RWPE2 (cell line): ENCODE results near the gene PTPRM.

Experiments used
- ATAC-seq: fragments of 200-7000 bp; cut with Tn5 transposase; 3 replicates; pipeline ENCODE4 v1.9.1; 2021; ENCODE audit warnings: low read depth
- DNase-seq: peaks from one replicate; pipeline ENCODE4 v3.0.0-alpha.2; 2020; ENCODE audit warnings: low spot score
- H3K27ac ChIP-seq: fragments of 450-650 bp; 2 replicates; pipeline ENCODE4 v1.5.1; 2017; ENCODE audit warnings: mild to moderate bottlenecking; ENCODE audit not compliant: poor library complexity, severe bottlenecking
- H3K27me3 ChIP-seq: fragments of 250-450 bp; sonication (Bioruptor Pico); 2 replicates; pipeline ENCODE4 v1.5.1; 2021; ENCODE audit warnings: mild to moderate bottlenecking, moderate library complexity; ENCODE audit not compliant: insufficient read depth, poor library complexity, severe bottlenecking
- H3K36me3 ChIP-seq: fragments of 250-450 bp; sonication (Bioruptor Pico); 2 replicates; pipeline ENCODE4 v1.5.1; 2020; ENCODE audit warnings: low read depth, mild to moderate bottlenecking, moderate library complexity
- H3K4me1 ChIP-seq: fragments of 250-450 bp; sonication (Bioruptor Pico); 2 replicates; pipeline ENCODE4 v1.5.1; 2021; ENCODE audit warnings: mild to moderate bottlenecking, moderate library complexity; ENCODE audit not compliant: insufficient read depth, poor library complexity, severe bottlenecking
- H3K4me3 ChIP-seq: fragments of 250-450 bp; sonication (Bioruptor Pico); 2 replicates; pipeline ENCODE4 v1.5.1; 2021; ENCODE audit warnings: mild to moderate bottlenecking, moderate library complexity; ENCODE audit not compliant: severe bottlenecking
- H3K9me3 ChIP-seq: fragments of 250-450 bp; sonication (Bioruptor Pico); 2 replicates; pipeline ENCODE4 v1.5.1; 2021; ENCODE audit warnings: mild to moderate bottlenecking, moderate library complexity; ENCODE audit not compliant: severe bottlenecking
- TF ChIP-seq, protein P1 (sequence below): fragments of 450-650 bp; IDR thresholded peaks from one replicate; pipeline ENCODE4 v1.5.1; 2017; ENCODE audit warnings: mild to moderate bottlenecking, moderate library complexity; ENCODE audit not compliant: poor library complexity, severe bottlenecking

The PTPRM gene

DNA sequence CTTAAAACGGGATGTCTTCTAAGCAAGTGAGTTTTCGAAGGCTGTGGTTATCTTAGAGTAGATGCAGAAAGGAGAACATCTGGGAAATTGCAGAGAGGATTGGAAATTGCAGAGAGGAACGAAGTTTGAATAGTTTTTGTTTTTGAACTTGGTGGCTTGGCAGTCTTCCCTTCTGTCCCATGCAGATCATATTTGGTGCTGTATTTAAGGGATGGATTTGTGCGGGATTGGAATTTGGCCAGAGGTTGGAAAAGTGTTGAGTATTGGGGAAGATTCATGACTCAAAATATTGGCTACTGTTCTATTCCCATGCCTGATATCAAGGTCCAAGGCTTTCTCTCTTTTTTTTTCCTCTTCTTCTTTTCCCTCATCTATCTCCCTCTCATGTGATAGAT is 18.2 kb downstream of the PTPRM start:
- H3K27ac ChIP-seq: no peak overlapping the region
- TF ChIP-seq, protein P1, sequence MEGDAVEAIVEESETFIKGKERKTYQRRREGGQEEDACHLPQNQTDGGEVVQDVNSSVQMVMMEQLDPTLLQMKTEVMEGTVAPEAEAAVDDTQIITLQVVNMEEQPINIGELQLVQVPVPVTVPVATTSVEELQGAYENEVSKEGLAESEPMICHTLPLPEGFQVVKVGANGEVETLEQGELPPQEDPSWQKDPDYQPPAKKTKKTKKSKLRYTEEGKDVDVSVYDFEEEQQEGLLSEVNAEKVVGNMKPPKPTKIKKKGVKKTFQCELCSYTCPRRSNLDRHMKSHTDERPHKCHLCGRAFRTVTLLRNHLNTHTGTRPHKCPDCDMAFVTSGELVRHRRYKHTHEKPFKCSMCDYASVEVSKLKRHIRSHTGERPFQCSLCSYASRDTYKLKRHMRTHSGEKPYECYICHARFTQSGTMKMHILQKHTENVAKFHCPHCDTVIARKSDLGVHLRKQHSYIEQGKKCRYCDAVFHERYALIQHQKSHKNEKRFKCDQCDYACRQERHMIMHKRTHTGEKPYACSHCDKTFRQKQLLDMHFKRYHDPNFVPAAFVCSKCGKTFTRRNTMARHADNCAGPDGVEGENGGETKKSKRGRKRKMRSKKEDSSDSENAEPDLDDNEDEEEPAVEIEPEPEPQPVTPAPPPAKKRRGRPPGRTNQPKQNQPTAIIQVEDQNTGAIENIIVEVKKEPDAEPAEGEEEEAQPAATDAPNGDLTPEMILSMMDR: no peak
- no peaks in the 10 kb centered on the region for H3K4me1 ChIP-seq
- no peak overlapping the region for H3K4me3 ChIP-seq
- no peaks in the 10 kb centered on the region for H3K9me3 ChIP-seq
- H3K36me3 ChIP-seq: no peaks in the 10 kb centered on the region
- DNase-seq (no peak), ATAC-seq (no peak)
- no peaks in the 10 kb centered on the region for H3K27me3 ChIP-seq

DNA sequence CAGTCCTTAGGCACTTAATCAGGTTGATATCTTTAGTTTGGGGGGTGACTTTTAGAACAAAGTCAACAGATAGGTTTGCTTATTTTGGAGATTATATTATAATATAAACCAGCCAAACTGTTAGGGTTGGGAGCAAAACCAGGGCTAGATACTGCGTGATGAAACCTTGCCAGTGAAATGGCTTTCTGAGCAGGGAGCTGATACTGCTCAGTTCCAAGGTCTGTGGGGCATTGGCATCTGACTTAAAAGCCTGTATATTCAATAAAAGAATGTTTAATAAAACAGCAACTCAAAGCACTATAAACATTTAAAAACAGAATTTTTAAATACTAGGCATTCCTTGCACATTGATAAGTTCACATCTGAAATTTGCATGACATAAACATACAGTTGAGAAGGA is 19.3 kb downstream of the PTPRM start:
- no peaks in the 10 kb centered on the region for H3K9me3 ChIP-seq
- H3K27ac ChIP-seq: no peak overlapping the region
- TF ChIP-seq, protein P1: no peak
- H3K27me3 ChIP-seq: no peaks in the 10 kb centered on the region
- H3K36me3 ChIP-seq: no peaks in the 10 kb centered on the region
- no peak overlapping the region for H3K4me3 ChIP-seq
- no peaks in the 10 kb centered on the region for H3K4me1 ChIP-seq
- ATAC-seq: no peak
- DNase-seq: no peak

DNA sequence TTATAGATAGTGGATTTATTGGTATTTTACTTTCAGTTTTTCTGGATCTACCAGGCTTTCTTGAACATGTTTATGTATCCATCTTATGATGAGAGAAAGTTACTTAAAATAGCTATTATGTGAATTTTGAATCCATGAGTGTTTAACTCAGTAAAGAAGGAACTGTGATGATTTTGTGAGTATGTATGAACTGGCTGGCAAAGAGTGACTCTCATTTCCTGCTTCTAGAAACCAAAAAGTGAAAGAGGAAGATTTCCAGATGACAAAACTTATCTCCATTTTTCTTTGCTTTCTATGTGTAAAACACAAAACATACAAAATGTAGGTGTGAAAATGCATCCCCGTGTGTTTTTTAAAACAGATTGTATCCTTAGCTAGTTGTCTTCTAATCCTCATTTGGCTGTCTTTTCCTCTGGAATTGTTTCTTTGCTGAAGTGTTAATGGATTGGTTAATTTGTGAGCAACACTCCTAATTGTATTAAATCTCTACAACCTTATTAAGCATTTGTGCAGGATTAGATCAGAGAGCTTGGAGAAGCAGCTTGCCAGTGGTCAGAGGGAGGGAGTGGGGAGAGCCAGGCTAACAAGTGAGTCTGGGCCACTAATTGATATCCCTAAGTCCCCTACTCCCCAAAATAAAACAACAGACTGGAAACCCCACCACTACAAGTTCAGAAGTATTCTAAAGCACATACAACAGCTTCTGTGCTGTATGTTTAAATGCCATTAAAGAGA is 23.9 kb downstream of the PTPRM start:
- ATAC-seq (no peak), DNase-seq (no peak)
- TF ChIP-seq, protein P1: no peak
- Histone ChIP-seq H3K36me3 (no peaks in the 10 kb centered on the region), H3K4me3 (no peak overlapping the region), H3K9me3 (no peaks in the 10 kb centered on the region), H3K4me1 (no peaks in the 10 kb centered on the region), H3K27me3 (no peaks in the 10 kb centered on the region), H3K27ac (no peak overlapping the region)

DNA sequence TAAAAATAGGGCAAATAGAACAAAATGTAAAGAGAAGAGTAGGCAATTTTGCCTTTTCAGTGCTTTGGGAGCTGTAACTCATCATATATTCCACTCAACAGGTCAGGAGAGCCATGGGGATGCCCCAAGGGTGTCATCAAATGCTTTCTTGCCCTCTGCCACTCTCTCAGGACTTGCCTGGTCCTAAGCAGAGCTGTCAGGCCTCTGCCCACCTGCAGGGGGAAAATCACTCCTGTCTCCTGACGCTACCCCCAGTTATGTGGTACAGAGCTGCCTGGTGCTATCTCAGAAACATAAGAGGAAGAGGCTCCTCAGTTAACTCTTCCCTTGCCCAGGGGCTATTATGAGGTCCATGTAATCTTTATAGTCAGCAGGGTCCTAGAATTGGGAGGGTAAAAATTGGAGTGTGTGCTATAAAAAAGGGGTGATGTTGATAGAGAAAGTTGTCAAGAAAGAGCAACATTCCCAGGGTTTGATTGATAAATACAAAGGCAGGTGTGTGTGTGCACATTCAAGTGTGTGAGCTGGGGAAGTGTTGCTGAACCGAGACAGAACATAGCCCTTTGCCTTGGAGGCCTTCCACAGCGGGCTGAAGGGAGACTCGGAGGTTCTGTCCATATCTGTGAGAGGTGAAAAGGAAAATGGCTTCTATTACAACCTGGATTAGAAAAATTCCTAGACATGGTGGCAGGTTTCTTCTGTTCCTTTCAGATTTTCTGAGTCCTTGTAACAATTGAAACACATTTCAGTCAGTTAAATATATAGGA is 25.4 kb downstream of the PTPRM start:
- no peak for DNase-seq

More for the DNA sequence above, 25.4 kb downstream of the PTPRM start:
- TF ChIP-seq, protein P1: no peak
- no peak overlapping the region for H3K4me3 ChIP-seq
- H3K4me1 ChIP-seq: no peaks in the 10 kb centered on the region
- ATAC-seq: no peak
- H3K27me3 ChIP-seq: no peaks in the 10 kb centered on the region
- no peak overlapping the region for H3K27ac ChIP-seq
- H3K36me3 ChIP-seq: no peaks in the 10 kb centered on the region
- H3K9me3 ChIP-seq: no peaks in the 10 kb centered on the region
